HG02571 (cell line): ENCODE measurements around the gene KLHL36.
"Not testable (repeated sequence)": the region's sequence is repeated elsewhere in the genome, so short reads cannot be mapped to it uniquely, and the experiment has no call there.

ENCODE experiments used
- ATAC-seq: cut with Tn5 transposase; IDR thresholded peaks from one replicate; pipeline ENCODE4 v1.9.1; 2021; ENCODE audit warnings: mild to moderate bottlenecking, moderate library complexity; ENCODE audit not compliant: unreplicated experiment

The KLHL36 gene

GRCh38 chr16:84690088-84690819 is 41.9 kb downstream of the KLHL36 start:
- ATAC-seq: no peak

GRCh38 chr16:84692451-84693214 is 44.3 kb downstream of the KLHL36 start:
- no peak for ATAC-seq

DNA sequence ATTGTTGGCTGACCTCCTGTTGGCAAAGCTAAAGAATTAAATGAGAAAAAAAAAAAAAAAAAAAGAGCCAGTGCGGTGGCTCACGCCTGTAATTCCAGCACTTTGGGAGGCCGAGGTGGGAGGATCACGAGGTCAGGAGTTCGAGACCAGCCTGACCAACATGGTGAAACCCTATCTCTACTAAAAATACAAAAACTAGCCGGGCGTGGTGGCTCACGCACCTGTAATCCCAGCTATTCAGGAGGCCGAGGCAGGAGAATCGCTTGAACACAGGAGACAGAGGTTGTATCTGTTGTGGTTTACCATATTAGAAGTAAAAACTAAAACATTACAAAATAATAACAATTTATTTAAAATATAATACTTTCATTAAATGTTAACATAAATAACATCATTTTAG is 45.6 kb downstream of the KLHL36 start:
- ATAC-seq: not testable (repeated sequence)

DNA sequence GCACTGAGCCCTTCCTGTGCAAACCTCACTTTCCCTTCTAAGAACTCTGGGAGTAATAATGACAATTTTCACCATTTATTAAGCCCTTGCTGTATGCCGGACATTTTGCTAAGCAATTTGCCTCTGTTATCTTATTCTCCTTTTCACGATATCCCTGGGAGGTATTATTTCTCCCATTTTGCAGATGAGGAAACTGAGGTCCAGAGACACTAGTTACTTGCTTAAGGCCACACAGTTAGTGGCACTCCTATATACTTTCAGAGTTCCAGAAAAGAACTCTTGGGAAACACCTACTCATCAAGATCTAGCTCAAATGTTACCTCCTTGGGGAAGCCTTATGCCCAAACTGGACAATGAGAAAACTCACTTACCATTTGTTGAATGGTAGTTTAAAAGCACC is 46.7 kb downstream of the KLHL36 start:
- ATAC-seq: no peak

DNA sequence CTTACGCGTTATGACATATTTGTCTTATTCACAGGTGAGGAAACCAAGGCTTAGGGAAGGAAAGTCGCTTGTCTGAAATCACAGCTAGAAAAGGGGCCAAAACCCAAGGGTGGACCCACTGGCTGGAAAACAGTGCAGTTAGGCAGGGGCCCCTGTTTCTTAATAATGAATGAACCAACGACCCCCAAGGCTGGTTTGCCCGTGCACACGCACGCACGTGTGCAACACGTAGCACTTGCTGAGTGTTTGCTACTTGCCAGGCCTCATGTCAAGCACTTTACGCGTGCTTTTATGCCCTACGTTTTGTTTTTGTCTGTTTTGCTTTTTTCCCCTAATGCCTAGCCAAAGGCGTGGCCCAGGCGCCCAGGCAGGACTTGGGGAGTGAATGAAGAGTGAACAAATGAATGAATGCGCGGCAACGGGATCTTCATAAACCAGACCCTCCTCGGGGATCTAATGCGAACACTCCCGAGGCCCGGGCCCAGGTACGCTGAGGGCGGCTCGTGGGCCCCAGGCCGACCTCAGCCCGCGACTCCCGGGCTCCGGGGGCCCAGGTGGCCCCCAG is 50.9 kb downstream of the KLHL36 start:
- ATAC-seq: no peak

GRCh38 chr16:84699712-84700445 is 51.6 kb downstream of the KLHL36 start, which contains the start of gene USP10:
TSS of gene USP10 (plus strand) at chr16:84700000. CDS start at chr16:84700091, 91 bp downstream.
- ATAC-seq: peak; percentile 73

- ATAC-seq: peak; percentile 26
These were observed 52.4 kb downstream of the KLHL36 start for GRCh38 chr16:84700446-84701300.

GRCh38 chr16:84703681-84704080 is 55.4 kb downstream of the KLHL36 start:
- ATAC-seq: no peak

GRCh38 chr16:84704253-84704652 is 55.9 kb downstream of the KLHL36 start:
- ATAC-seq: no peak

- ATAC-seq: no peak
These were observed 58.5 kb downstream of the KLHL36 start for GRCh38 chr16:84706856-84707255.

- ATAC-seq: no peak
These were observed 61.3 kb downstream of the KLHL36 start for GRCh38 chr16:84709609-84710008.

GRCh38 chr16:84710686-84711085 is 62.4 kb downstream of the KLHL36 start:
- no peak for ATAC-seq
